K562 (cell line): ENCODE measurements around the gene LOC128125822.

ENCODE experiments used
- ATAC-seq: fragments of 200-7000 bp; cut with Tn5 transposase; 3 replicates; pipeline ENCODE4 v1.9.1; 2020; ENCODE audit warnings: moderate library complexity
- BruUV-seq: library from RNA; stranded (reverse); fragments of 400-500 nt; replicated peaks from 2 replicates; lab custom pipeline; 2021; lab: Mats Ljungman, UMichigan
- CTCF ChIA-PET: fragments of 300-600 bp; formaldehyde crosslinking; extraction: SDS; loops from one replicate; lab custom pipeline; 2021; ENCODE audit warnings: low intra/inter-chr PET ratio; lab: Yijun Ruan, JAX
- POLR2A ChIA-PET: fragments of 300-600, 350-650 bp; sonication (Branson Sonifier 250); formaldehyde crosslinking; extraction: SDS; loops from one replicate; lab custom pipeline; 2021; ENCODE audit warnings: antibody characterized with exemption, inconsistent platforms; lab: Yijun Ruan, JAX
- DNase-seq, 4 experiments: peaks; one replicate each; pipeline versions ENCODE4 v3.0.0 to v3.0.0-alpha.2; 2011 to 2018; ENCODE audit warnings: low spot score in 3 of 4, mixed read lengths in 3 of 4; ENCODE audit errors: extremely low read depth in 1 of 4
- FAIRE-seq: peaks from 2 replicates; lab custom pipeline; 2011; peaks lifted over from hg19 to GRCh38; lab: Jason Lieb, UNC
- H2AFZ ChIP-seq: 2 replicates; pipeline ENCODE4 v1.6.0; 2011; ENCODE audit warnings: low read depth, low read length, control low read depth, inconsistent platforms
- H3K27ac ChIP-seq: fragments of 200-600 bp; 3 replicates; pipeline ENCODE4 v1.8.0; 2011; ENCODE audit warnings: low read depth, mild to moderate bottlenecking, control low read depth, inconsistent platforms, low read length, moderate library complexity, mixed read lengths; ENCODE audit errors: extremely low read depth
- H3K27me3 ChIP-seq, 2 experiments: fragments of 300-600 bp in 1 of 2; 2 replicates in 1 of 2; 3 replicates in 1 of 2; pipeline versions ENCODE4 v1.6.0 to v1.8.0; 2011; ENCODE audit warnings: inconsistent platforms in 2 of 2, low read length in 2 of 2, mild to moderate bottlenecking in 1 of 2, mixed read lengths in 1 of 2, moderate library complexity in 1 of 2; ENCODE audit not compliant: control insufficient read depth in 2 of 2, insufficient read depth in 2 of 2
- H3K36me3 ChIP-seq: fragments of 300-600 bp; 3 replicates; pipeline ENCODE4 v1.8.0; 2011; ENCODE audit warnings: mild to moderate bottlenecking, low read length, inconsistent platforms; ENCODE audit not compliant: control insufficient read depth, insufficient read depth
- H3K4me1 ChIP-seq, 2 experiments: fragments of 200-600 bp in 1 of 2; replicated peaks in 1 of 2; 2 replicates in 1 of 2; 3 replicates in 1 of 2; pipeline versions ENCODE4 v1.5.1 to v1.8.0; 2011; ENCODE audit warnings: inconsistent platforms in 2 of 2, low read length in 2 of 2, mild to moderate bottlenecking in 1 of 2, mixed read lengths in 1 of 2, moderate library complexity in 1 of 2; ENCODE audit not compliant: control insufficient read depth in 2 of 2, insufficient read depth in 2 of 2
- H3K4me2 ChIP-seq: 2 replicates; pipeline ENCODE4 v1.6.1; 2011; ENCODE audit warnings: low read length, control low read depth, inconsistent platforms, mixed read lengths; ENCODE audit not compliant: insufficient read depth
- H3K4me3 ChIP-seq: fragments of 200-600 bp; sonication (generic), shearing (Covaris generic); 2 replicates; pipeline ENCODE4 v1.5.1; 2016; ENCODE audit warnings: control low read depth, inconsistent platforms
- H3K79me2 ChIP-seq: fragments of 200-600 bp; 3 replicates; pipeline ENCODE4 v1.8.0; 2011; ENCODE audit warnings: low read length, inconsistent platforms; ENCODE audit not compliant: control insufficient read depth, insufficient read depth
- H3K9ac ChIP-seq, 2 experiments: 2 replicates each; pipeline versions ENCODE4 v1.6.0 to v1.6.1; 2011; ENCODE audit warnings: low read depth in 2 of 2, low read length in 2 of 2, control low read depth in 1 of 2, inconsistent platforms in 1 of 2, mild to moderate bottlenecking in 1 of 2, mixed read lengths in 1 of 2; ENCODE audit not compliant: insufficient read depth in 1 of 2
- H3K9me1 ChIP-seq: one replicate; pipeline ENCODE4 v1.6.0; 2011; ENCODE audit warnings: inconsistent platforms, mild to moderate bottlenecking, low read length, moderate library complexity; ENCODE audit not compliant: control insufficient read depth, insufficient read depth
- H3K9me3 ChIP-seq: replicated peaks from 2 replicates; pipeline ENCODE4 v1.5.1; 2011; ENCODE audit warnings: low read depth, low read length, inconsistent platforms; ENCODE audit not compliant: control insufficient read depth, insufficient read depth
- H4K20me1 ChIP-seq: replicated peaks from 2 replicates; pipeline ENCODE4 v1.6.1; 2011; ENCODE audit warnings: low read length, inconsistent platforms, mixed read lengths; ENCODE audit not compliant: control insufficient read depth, insufficient read depth
- ETV5 ChIP-seq: sonication (generic); formaldehyde crosslinking; IDR thresholded peaks from 2 replicates; pipeline ENCODE4 v1.4.0; 2020; ENCODE audit warnings: low read depth, mild to moderate bottlenecking, missing genetic modification reagents
- NBN ChIP-seq: fragments of 450-650 bp; IDR thresholded peaks from 2 replicates; pipeline ENCODE4 v1.6.1; 2016; ENCODE audit warnings: low read depth, mild to moderate bottlenecking
- NR2C2 ChIP-seq, 2 experiments: fragments of 200-800 bp in 1 of 2; sonication (Bioruptor generic) in 1 of 2; sonication (generic) in 1 of 2; formaldehyde crosslinking in 1 of 2; IDR thresholded peaks; 2 replicates each; pipeline versions ENCODE4 v1.6.1 to v1.8.0; 2016 to 2022; ENCODE audit warnings: mild to moderate bottlenecking in 1 of 2, missing compliant biosample characterization in 1 of 2, missing genetic modification characterization in 1 of 2, missing genetic modification reagents in 1 of 2
- POLR2AphosphoS2 ChIP-seq: IDR thresholded peaks from 2 replicates; pipeline ENCODE4 v1.6.1; 2012; ENCODE audit warnings: low read length, improper control_type of control experiment
- PRPF4 ChIP-seq: fragments of 200-400 bp; formaldehyde crosslinking; IDR thresholded peaks from one replicate; pipeline ENCODE4 v1.6.1; 2017; ENCODE audit warnings: low read length, low read depth, mild to moderate bottlenecking; ENCODE audit not compliant: insufficient read depth, poor library complexity, severe bottlenecking
- SOX6 ChIP-seq: fragments of 450-650 bp; IDR thresholded peaks from 2 replicates; pipeline ENCODE4 v1.6.1; 2014; ENCODE audit warnings: mild to moderate bottlenecking
- SRF ChIP-seq, 2 experiments: fragments of 250-450, 450-650 bp in 1 of 2; sonication (Bioruptor Pico) in 1 of 2; sonication (generic) in 1 of 2; formaldehyde crosslinking; IDR thresholded peaks; 2 replicates each; pipeline versions ENCODE4 v1.5.0 to v1.5.1; 2020 to 2022; ENCODE audit warnings: mild to moderate bottlenecking in 1 of 2, missing genetic modification reagents in 1 of 2
- in situ Hi-C: fragments of 300-500 bp; cut with MboI; formaldehyde crosslinking; loops from 4 replicates; pipeline ENCODE4 v1.15.0; 2018; ENCODE audit warnings: inconsistent platforms, mixed read lengths
- intact Hi-C: fragments of 100-400 bp; cut with micrococcal nuclease; formaldehyde crosslinking; loops from 2 replicates; pipeline ENCODE4 v1.14.2; 2022
- TF ChIP-seq, protein P1 (sequence below), 2 experiments: fragments of 150-350 bp in 1 of 2; IDR thresholded peaks; 2 replicates each; pipeline ENCODE4 v1.6.1; 2012 to 2016; ENCODE audit warnings: low read depth in 2 of 2, low read length in 2 of 2, mild to moderate bottlenecking in 1 of 2, moderate library complexity in 1 of 2

Gene LOC128125822

DNA sequence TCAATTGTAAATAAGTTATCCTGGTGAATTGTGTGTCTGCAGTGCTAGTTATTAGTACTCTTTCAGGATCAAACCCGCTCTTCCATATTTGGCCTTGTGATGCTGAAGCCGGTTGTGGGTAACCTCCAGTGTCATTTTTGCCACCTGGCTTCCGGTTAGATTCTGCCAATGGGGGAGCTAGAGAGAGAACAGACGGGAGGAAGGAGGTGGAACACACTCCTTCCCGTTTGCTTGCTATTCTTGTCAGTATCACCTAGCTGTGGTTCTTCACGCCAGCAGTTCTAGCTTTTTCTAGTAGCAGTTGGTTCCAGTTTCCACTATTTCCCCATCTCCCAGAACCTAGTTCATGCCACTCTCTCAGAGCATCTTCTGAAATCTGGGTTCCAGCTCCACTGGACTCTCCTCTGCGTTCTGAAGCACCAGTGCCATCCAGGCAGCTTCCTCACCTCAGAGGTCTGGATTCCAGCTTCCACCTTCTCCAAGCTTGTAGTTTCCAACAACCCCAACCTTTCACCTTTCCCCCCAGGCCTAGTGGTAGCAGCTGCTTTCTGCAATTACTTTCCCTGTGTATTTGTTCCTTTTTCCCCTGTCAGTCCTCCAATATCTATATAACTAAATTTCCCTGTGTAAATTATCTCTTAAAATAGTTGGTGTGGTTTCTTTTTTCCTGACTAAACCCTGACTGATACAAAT is 46.9 kb upstream of the LOC128125822 start (continued):
- TF ChIP-seq, protein P1, sequence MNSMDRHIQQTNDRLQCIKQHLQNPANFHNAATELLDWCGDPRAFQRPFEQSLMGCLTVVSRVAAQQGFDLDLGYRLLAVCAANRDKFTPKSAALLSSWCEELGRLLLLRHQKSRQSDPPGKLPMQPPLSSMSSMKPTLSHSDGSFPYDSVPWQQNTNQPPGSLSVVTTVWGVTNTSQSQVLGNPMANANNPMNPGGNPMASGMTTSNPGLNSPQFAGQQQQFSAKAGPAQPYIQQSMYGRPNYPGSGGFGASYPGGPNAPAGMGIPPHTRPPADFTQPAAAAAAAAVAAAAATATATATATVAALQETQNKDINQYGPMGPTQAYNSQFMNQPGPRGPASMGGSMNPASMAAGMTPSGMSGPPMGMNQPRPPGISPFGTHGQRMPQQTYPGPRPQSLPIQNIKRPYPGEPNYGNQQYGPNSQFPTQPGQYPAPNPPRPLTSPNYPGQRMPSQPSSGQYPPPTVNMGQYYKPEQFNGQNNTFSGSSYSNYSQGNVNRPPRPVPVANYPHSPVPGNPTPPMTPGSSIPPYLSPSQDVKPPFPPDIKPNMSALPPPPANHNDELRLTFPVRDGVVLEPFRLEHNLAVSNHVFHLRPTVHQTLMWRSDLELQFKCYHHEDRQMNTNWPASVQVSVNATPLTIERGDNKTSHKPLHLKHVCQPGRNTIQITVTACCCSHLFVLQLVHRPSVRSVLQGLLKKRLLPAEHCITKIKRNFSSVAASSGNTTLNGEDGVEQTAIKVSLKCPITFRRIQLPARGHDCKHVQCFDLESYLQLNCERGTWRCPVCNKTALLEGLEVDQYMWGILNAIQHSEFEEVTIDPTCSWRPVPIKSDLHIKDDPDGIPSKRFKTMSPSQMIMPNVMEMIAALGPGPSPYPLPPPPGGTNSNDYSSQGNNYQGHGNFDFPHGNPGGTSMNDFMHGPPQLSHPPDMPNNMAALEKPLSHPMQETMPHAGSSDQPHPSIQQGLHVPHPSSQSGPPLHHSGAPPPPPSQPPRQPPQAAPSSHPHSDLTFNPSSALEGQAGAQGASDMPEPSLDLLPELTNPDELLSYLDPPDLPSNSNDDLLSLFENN (IDR thresholded peaks at IDR 0.05; ENCODE audit: low read depth in 2 of 2, low read length in 2 of 2) = no peak
- TF ChIP-seq SRF (CRISPR knock-in tag; IDR thresholded peaks at IDR 0.05) = peak in 1 of 2 experiments; percentile 33; a peak in 1 of 4 replicates

DNA sequence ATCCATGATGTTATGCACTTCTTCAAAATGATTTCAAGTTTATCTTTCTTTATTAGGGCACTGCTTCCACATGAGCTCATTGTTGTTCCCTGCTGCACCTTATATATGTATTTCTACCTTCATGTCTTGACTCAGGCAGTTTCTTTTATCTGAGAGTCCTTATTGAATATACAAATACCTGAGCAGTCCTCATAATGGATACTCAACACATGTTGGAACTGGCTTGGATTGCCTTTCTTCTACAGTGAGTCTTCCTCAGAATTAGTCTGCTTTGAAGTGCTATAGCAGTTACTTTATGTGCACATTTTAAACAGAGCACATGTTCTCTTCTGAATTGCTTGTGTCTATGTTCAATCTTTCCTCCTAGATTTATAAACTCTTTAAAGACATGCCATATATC is 45.3 kb upstream of the LOC128125822 start:
- in situ Hi-C loops (no loop called here), intact Hi-C loops (no loop called here)
- no peak for ATAC-seq
- Histone ChIP-seq H3K79me2 (no peaks in the 10 kb centered on the region), H3K27me3 (no peaks in the 10 kb centered on the region), H3K27ac (no peak overlapping the region), H3K9me3 (no peaks in the 10 kb centered on the region; the same call in 1 of the 2 replicates), H3K4me1 (no peaks in the 10 kb centered on the region), H3K36me3 (no peaks in the 10 kb centered on the region), H4K20me1 (no peaks in the 10 kb centered on the region), H3K4me2 (no peak overlapping the region), H3K9me1 (no peaks in the 10 kb centered on the region), H2AFZ (no peak overlapping the region), H3K4me3 (no peak overlapping the region), H3K9ac (no peak overlapping the region)
- CTCF ChIA-PET = no interaction called here
- DNase-seq = no peak
- no peak for FAIRE-seq
- POLR2A ChIA-PET = no interaction called here
- TF ChIP-seq PRPF4 (no peak), NBN (no peak), POLR2AphosphoS2 (no peak), ETV5 (CRISPR knock-in tag) (no peak), SOX6 (no peak), NR2C2 (CRISPR knock-in tag; IDR thresholded peaks at IDR 0.05) (no peak), NR2C2 (tag; IDR thresholded peaks at IDR 0.05) (no peak)
- BruUV-seq = no TSS peak
